NCI-H526 (cell line): ENCODE data around the gene IFFO2.
A peak's percentile ranks its signal among the peaks of the same experiment; 100 is the strongest.
"Not testable (repeated sequence)": the region's sequence is repeated elsewhere in the genome, so short reads cannot be mapped to it uniquely, and the experiment has no call there.

Source experiments
- DNase-seq, 2 experiments: peaks; one replicate each; lab custom pipeline; 2025; lab: John Stamatoyannopoulos, UW

Gene IFFO2

GRCh38 chr1:18875107-18875795 is 81.2 kb downstream of the IFFO2 start:
- DNase-seq, result peak; percentile 54 to 78

- no peak for DNase-seq
Measured at GRCh38 chr1:18874600-18874999, 81.9 kb downstream of the IFFO2 start.

- no peak for DNase-seq
Measured at GRCh38 chr1:18874036-18874435, 82.4 kb downstream of the IFFO2 start.

GRCh38 chr1:18872071-18872611 is 84.3 kb downstream of the IFFO2 start:
- DNase-seq, result no peak

GRCh38 chr1:18871401-18872070 is 84.9 kb downstream of the IFFO2 start:
- DNase-seq, result no peak

GRCh38 chr1:18870957-18871356 is 85.5 kb downstream of the IFFO2 start:
- DNase-seq, result no peak

GRCh38 chr1:18870595-18870865 is 85.9 kb downstream of the IFFO2 start:
- not testable (repeated sequence) for DNase-seq

- DNase-seq, result no peak
Measured at GRCh38 chr1:18869847-18870594, 86.5 kb downstream of the IFFO2 start.

GRCh38 chr1:18868801-18869424 is 87.6 kb downstream of the IFFO2 start:
- DNase-seq, result no peak

- DNase-seq, result no peak
Measured at GRCh38 chr1:18868354-18868753, 88.1 kb downstream of the IFFO2 start.

- DNase-seq, result no peak
Measured at GRCh38 chr1:18866846-18867245, 89.6 kb downstream of the IFFO2 start.

- no peak for DNase-seq
Measured at GRCh38 chr1:18866314-18866713, 90.2 kb downstream of the IFFO2 start.

GRCh38 chr1:18865176-18865575 is 91.3 kb downstream of the IFFO2 start:
- no peak for DNase-seq

GRCh38 chr1:18861590-18861989 is 94.9 kb downstream of the IFFO2 start:
- no peak for DNase-seq

GRCh38 chr1:18861082-18861481 is 95.4 kb downstream of the IFFO2 start:
- no peak for DNase-seq

GRCh38 chr1:18859560-18859959 is 96.9 kb downstream of the IFFO2 start, which contains the start of gene TAS1R2:
TAS1R2 (minus strand) TSS chr1:18859660; CDS start chr1:18859660, 0 bp downstream.
- DNase-seq, result no peak

- no peak for DNase-seq
Measured at GRCh38 chr1:18858070-18858688, 98.3 kb downstream of the IFFO2 start.

GRCh38 chr1:18856435-18856834 is 100.0 kb downstream of the IFFO2 start:
- DNase-seq, result no peak

GRCh38 chr1:18855573-18855972 is 100.9 kb downstream of the IFFO2 start:
- DNase-seq, result no peak

GRCh38 chr1:18854331-18855025 is 102.0 kb downstream of the IFFO2 start:
- no peak for DNase-seq
